Lung (tissue), 12 donors: Measurements from ENCODE around the gene MGP. TPM values are rescaled to one million over a fixed set of nuclear protein-coding genes. Genes with fewer than 3 reads are reported as not detected.

Source experiments
- ATAC-seq: fragments of 200-7000 bp; cut with Tn5 transposase; one replicate; pipeline ENCODE4 v1.9.1; 2020; ENCODE audit warnings: moderate number of reproducible peaks; ENCODE audit not compliant: insufficient read depth, low FRiP score
- DNase-seq, 3 donors: peaks; one replicate each; pipeline ENCODE4 v3.0.0-alpha.2; 2013 to 2017
- H3K27ac ChIP-seq, 2 donors: one replicate each; pipeline ENCODE4 v1.5.1; 2013; ENCODE audit warnings: mild to moderate bottlenecking in 2 of 2, moderate library complexity in 2 of 2, control low read depth in 1 of 2, inconsistent platforms in 1 of 2, low read depth in 1 of 2, low read length in 1 of 2
- H3K27me3 ChIP-seq, 3 donors: one replicate each; pipeline ENCODE4 v1.5.1; 2013; ENCODE audit warnings: low read length in 2 of 3; ENCODE audit not compliant: control insufficient read depth in 3 of 3, insufficient read depth in 3 of 3
- H3K36me3 ChIP-seq, 4 donors: one replicate each; pipeline ENCODE4 v1.5.1; 2013; ENCODE audit warnings: low read length in 4 of 4, mild to moderate bottlenecking in 1 of 4, moderate library complexity in 1 of 4; ENCODE audit not compliant: control insufficient read depth in 4 of 4, insufficient read depth in 4 of 4
- H3K4me1 ChIP-seq, 5 donors: one replicate each; pipeline ENCODE4 v1.5.1; 2013; ENCODE audit warnings: low read length in 5 of 5, mild to moderate bottlenecking in 2 of 5, moderate library complexity in 1 of 5; ENCODE audit not compliant: control insufficient read depth in 5 of 5, insufficient read depth in 5 of 5
- H3K4me3 ChIP-seq: one replicate; pipeline ENCODE4 v1.5.1; 2013; ENCODE audit warnings: mild to moderate bottlenecking, control low read depth, moderate library complexity
- H3K9ac ChIP-seq, 2 donors: one replicate each; pipeline ENCODE4 v1.5.1; 2013; ENCODE audit warnings: low read length in 2 of 2, control low read depth in 1 of 2; ENCODE audit not compliant: insufficient read depth in 1 of 2
- H3K9me3 ChIP-seq, 4 donors: one replicate each; pipeline ENCODE4 v1.5.1; 2013; ENCODE audit warnings: low read length in 3 of 4, mild to moderate bottlenecking in 1 of 4, moderate library complexity in 1 of 4; ENCODE audit not compliant: control insufficient read depth in 4 of 4, insufficient read depth in 3 of 4
- WGBS, 2 donors: extraction: QIAGEN DNeasy Blood & Tissue Kit; methylation state at CpG; one replicate each; pipeline ENCODE4 v1.1.7; 2013; 5-methylcytosine and 5-hydroxymethylcytosine counted together
- polyA plus RNA-seq, 2 donors: library from polyadenylated mRNA; stranded (reverse); fragments of 200-250 nt; gene quantifications; one replicate each; pipeline ENCODE4 v1.2.1, GENCODE V29; 2013
- total RNA-seq, 2 donors: library from RNA; depleted of rRNA in 1 of 2; stranded (reverse); fragments of >200 nt in 1 of 2; gene quantifications; one replicate each; pipeline ENCODE4 v1.2.1, GENCODE V29; 2014 to 2021
- TF ChIP-seq, protein P1 (sequence below): IDR thresholded peaks from 2 replicates; pipeline ENCODE4 v1.5.1; 2012; ENCODE audit warnings: mild to moderate bottlenecking; ENCODE audit errors: control extremely low read depth, extremely low read depth
- donor health status: control.
- donor health status: control.
- donor health status: Bipolar disorder and iron deficiency.
- donor health status: healthy.
- donor health status: DM: yes; HTN: yes; CAD: no.

Gene MGP
- total and polyA plus RNA-seq, 4 donors: 175 to 592 (median 227) TPM

DNA sequence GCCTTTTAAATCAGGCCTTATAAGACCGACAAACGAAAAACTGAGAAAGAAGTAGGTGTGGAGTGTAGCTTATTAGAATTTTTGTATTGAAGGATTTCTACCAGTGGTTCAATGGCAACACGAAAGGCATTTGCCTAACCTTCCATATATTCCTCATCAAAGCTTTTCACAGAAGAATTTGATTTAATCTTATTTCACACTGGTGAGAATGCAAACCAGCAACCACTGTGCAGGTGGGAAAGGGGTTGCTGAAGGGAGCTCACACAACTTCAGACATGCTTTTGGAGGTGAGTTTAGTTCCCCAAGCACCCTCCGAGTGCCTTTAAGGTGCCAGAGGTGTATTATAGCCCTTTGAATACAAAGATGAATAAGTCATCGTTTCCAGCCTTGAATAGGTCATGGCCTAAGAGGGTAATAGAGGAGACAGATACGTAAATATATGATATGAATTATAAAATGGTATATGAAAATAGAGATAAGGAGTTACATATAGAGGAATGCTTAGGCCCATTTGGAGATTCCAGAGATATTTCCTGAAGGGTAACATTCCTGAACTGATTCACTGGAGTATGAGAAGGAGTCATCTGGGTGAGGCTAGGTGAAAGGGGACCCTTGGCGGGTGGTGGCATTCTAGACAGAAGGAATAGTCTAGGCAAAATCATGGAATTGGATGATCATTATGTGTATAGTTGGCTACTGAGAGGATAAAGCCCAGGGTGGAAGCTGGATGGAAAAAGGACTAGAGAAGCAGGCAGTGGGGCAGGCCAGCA, 46.3 kb upstream of the MGP start:
- no peaks in the 10 kb centered on the region for H3K36me3 ChIP-seq
- H3K9ac ChIP-seq: no peak overlapping the region
- WGBS, 2 donors: 95 to 96% methylated on average over 7 of the region's 7 CpGs
- DNase-seq: no peak
- peaks cover 0 to 28% (median 9%) of the 10 kb centered on the region in 5 donors for H3K4me1 ChIP-seq
- H3K27me3 ChIP-seq: no peaks in the 10 kb centered on the region
- TF ChIP-seq, protein P1, sequence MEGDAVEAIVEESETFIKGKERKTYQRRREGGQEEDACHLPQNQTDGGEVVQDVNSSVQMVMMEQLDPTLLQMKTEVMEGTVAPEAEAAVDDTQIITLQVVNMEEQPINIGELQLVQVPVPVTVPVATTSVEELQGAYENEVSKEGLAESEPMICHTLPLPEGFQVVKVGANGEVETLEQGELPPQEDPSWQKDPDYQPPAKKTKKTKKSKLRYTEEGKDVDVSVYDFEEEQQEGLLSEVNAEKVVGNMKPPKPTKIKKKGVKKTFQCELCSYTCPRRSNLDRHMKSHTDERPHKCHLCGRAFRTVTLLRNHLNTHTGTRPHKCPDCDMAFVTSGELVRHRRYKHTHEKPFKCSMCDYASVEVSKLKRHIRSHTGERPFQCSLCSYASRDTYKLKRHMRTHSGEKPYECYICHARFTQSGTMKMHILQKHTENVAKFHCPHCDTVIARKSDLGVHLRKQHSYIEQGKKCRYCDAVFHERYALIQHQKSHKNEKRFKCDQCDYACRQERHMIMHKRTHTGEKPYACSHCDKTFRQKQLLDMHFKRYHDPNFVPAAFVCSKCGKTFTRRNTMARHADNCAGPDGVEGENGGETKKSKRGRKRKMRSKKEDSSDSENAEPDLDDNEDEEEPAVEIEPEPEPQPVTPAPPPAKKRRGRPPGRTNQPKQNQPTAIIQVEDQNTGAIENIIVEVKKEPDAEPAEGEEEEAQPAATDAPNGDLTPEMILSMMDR: no peak
- H3K27ac ChIP-seq: no peak overlapping the region
- H3K9me3 ChIP-seq: no peaks in the 10 kb centered on the region
- no peak overlapping the region for H3K4me3 ChIP-seq
- ATAC-seq: no peak

DNA sequence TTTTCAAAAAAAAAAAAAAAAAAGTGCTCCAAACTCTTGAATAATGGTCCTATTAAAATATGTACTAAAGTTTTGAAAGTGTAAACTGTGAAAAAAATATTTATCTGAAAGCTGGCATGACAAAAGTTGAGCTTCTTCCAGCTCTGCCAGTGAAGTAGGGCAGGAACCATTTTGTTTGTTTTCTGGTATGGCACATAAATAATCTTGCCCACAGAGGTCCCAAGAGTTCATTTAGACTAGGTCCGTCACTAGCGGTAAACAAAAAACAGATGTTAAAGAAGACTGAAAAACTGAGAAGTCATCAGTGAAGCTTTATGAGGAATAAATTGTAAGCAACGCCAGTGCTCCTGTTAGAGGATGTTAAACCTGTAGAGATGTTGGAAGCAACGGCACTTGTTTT, 45.7 kb upstream of the MGP start:
- peaks cover 0 to 34% (median 10%) of the 10 kb centered on the region in 5 donors for H3K4me1 ChIP-seq
- no peak overlapping the region for H3K27ac ChIP-seq
- H3K9me3 ChIP-seq: no peaks in the 10 kb centered on the region
- H3K9ac ChIP-seq: no peak overlapping the region
- H3K27me3 ChIP-seq: no peaks in the 10 kb centered on the region
- no peak for DNase-seq
- H3K36me3 ChIP-seq: no peaks in the 10 kb centered on the region
- WGBS, 2 donors: 83 to 85% methylated on average over 4 of the region's 4 CpGs
- H3K4me3 ChIP-seq: no peak overlapping the region
- ATAC-seq: no peak
- TF ChIP-seq, protein P1: no peak

DNA sequence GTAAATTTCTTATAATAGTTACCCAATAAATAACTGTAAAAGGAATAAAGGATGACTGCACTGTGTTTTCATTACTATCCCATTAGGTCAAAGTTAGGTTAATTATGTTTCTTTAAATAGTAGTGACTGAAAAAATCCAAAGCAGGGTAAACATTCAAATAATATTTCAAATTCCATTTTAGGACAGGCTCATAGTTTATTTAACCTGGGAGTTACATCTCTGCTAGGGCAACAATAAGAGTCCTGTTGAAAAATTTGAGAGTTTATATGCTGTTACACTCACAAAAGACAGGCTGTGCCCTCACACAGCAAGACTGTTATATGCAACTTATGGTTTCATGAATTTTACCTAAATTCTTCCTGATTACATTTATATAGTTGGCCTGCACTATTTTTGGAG, 44.6 kb upstream of the MGP start:
- no peak overlapping the region for H3K27ac ChIP-seq

More for the DNA sequence above, 44.6 kb upstream of the MGP start:
- DNase-seq: no peak
- H3K9ac ChIP-seq: no peak overlapping the region
- H3K4me3 ChIP-seq: no peak overlapping the region
- no peaks in the 10 kb centered on the region for H3K9me3 ChIP-seq
- no peaks in the 10 kb centered on the region for H3K27me3 ChIP-seq
- H3K4me1 ChIP-seq: peaks cover 0 to 34% (median 10%) of the 10 kb centered on the region in 5 donors
- TF ChIP-seq, protein P1: no peak
- ATAC-seq: no peak
- H3K36me3 ChIP-seq: no peaks in the 10 kb centered on the region
